ENCODE results near the gene MEAK7. TPM values are rescaled to one million over a fixed set of nuclear protein-coding genes. Genes with fewer than 3 reads are reported as not detected.

MEAK7 gene
- total RNA-seq, 1 donor from 2014 or later, result 18.4 TPM

DNA sequence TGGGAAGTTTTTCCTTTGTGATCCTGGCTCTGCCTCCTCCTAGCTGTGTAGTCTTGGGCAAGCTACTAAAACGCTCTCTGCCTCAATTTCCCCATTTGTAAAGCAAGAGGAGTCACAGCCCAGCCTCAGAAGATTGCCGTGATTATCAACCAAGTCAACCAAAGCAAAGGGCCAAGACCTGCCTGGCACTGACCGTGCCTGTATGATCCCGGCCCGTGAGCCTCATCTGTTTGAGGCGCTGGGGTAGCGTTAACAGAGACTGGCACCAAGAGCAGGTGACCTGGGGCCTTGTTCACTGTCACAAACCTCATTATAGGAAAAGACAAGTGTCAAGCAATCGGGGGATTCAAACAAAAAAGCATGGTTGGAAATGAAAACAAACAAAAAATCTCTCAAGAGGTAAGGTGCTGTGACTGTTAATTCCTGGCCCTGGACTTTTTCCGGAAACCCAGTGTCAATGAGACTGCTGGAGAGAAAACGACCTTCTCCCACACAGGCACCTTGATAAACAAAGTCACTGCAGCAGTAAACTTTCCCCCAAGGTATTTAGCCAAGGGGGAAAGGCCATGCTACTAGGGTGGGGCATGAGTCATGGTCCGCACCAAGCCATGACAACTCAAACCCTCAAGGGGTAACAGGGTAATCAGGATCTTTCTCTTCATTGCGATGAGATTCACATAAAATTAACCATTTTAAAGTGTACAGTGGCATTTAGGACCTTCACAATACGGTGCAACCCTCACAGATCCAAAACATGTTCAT, 5.4 kb downstream of the MEAK7 start:
- peaks cover 41% of the 10 kb centered on the region for H3K36me3 Mint-ChIP-seq
- no peak for DNase-seq (ENCODE audit: low spot score)

DNA sequence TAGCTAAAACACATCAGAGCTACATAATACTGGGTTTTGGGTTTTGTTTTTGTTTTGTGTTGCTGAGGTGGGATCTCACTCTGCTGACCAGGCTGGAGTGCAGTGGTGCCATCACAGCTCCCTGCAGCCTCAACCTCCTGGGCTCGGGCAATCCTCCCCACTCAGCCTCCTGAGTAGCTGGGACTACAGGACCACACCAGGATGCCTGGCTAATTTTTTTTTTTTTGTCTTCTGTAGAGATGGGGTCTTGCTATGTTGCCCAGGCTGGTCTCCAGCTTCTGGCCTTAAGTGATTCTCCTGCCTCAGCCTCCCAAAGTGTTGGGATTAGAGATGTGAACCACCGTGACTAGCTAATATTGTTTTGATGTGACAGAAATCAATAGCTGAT, 6.2 kb downstream of the MEAK7 start:
- H3K27me3 ChIP-seq, result no peaks in the 10 kb centered on the region
- peaks cover 47% of the 10 kb centered on the region for H3K36me3 Mint-ChIP-seq
- TF ChIP-seq EZH2phosphoT487 (IDR thresholded peaks at IDR 0.05) (no peak), EZH2 (IDR thresholded peaks at IDR 0.05) (no peak)
- no peak overlapping the region for H3K4me3 ChIP-seq
- H3K9me3 ChIP-seq (ENCODE audit: low read depth), result peaks cover 6% of the 10 kb centered on the region
- no peak overlapping the region for H3K27ac ChIP-seq
- H3K4me1 ChIP-seq, result no peaks in the 10 kb centered on the region
- no peak overlapping the region for H3K4me3 Mint-ChIP-seq
- H3K36me3 ChIP-seq, result peaks cover 16% of the 10 kb centered on the region
- H3K9ac ChIP-seq, result no peak overlapping the region
- no peak for DNase-seq (ENCODE audit: low spot score)
- no peak overlapping the region for H2AFZ ChIP-seq (replicated peaks)
- H3F3A ChIP-seq (ENCODE audit: low read depth), result no peaks in the 10 kb centered on the region
- no peaks in the 10 kb centered on the region for H4K20me1 ChIP-seq (ENCODE audit: low read depth)
- H3K27ac Mint-ChIP-seq, result no peak overlapping the region
- no peaks in the 10 kb centered on the region for H3K79me2 ChIP-seq (ENCODE audit: low read depth)
- H3K4me2 ChIP-seq, result no peak overlapping the region
- peaks cover 3% of the 10 kb centered on the region for H3K4me1 Mint-ChIP-seq
- peaks cover 15% of the 10 kb centered on the region for H3K9me3 Mint-ChIP-seq
- H3K27me3 Mint-ChIP-seq (ENCODE audit: insufficient read depth, low read depth), result peaks cover 5% of the 10 kb centered on the region

More for the DNA sequence above, 5.4 kb downstream of the MEAK7 start:
- TF ChIP-seq EZH2 (IDR thresholded peaks at IDR 0.05), result no peak
- TF ChIP-seq, protein P1, sequence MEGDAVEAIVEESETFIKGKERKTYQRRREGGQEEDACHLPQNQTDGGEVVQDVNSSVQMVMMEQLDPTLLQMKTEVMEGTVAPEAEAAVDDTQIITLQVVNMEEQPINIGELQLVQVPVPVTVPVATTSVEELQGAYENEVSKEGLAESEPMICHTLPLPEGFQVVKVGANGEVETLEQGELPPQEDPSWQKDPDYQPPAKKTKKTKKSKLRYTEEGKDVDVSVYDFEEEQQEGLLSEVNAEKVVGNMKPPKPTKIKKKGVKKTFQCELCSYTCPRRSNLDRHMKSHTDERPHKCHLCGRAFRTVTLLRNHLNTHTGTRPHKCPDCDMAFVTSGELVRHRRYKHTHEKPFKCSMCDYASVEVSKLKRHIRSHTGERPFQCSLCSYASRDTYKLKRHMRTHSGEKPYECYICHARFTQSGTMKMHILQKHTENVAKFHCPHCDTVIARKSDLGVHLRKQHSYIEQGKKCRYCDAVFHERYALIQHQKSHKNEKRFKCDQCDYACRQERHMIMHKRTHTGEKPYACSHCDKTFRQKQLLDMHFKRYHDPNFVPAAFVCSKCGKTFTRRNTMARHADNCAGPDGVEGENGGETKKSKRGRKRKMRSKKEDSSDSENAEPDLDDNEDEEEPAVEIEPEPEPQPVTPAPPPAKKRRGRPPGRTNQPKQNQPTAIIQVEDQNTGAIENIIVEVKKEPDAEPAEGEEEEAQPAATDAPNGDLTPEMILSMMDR (IDR thresholded peaks at IDR 0.05), result no peak
- TF ChIP-seq EZH2phosphoT487 (IDR thresholded peaks at IDR 0.05), result no peak
- Mint-ChIP-seq H3K27ac (no peak overlapping the region), H3K9me3 (peaks cover 11% of the 10 kb centered on the region), H3K4me1 (peaks cover 11% of the 10 kb centered on the region), H3K4me3 (no peak overlapping the region), H3K27me3 (ENCODE audit: insufficient read depth, low read depth) (peaks cover 5% of the 10 kb centered on the region)
- H4K20me1 ChIP-seq (ENCODE audit: low read depth), result no peaks in the 10 kb centered on the region
- no peak overlapping the region for H3K9ac ChIP-seq
- peaks cover 8% of the 10 kb centered on the region for H3K36me3 ChIP-seq
- no peaks in the 10 kb centered on the region for H3K27me3 ChIP-seq
- H3K4me1 ChIP-seq, result no peaks in the 10 kb centered on the region
- no peaks in the 10 kb centered on the region for H3K9me3 ChIP-seq (ENCODE audit: low read depth)
- no peak overlapping the region for H2AFZ ChIP-seq (replicated peaks)
- no peaks in the 10 kb centered on the region for H3F3A ChIP-seq (ENCODE audit: low read depth)
- H3K4me2 ChIP-seq, result no peak overlapping the region
- peaks cover 3% of the 10 kb centered on the region for H3K79me2 ChIP-seq (ENCODE audit: low read depth)
- no peak overlapping the region for H3K27ac ChIP-seq
- no peak overlapping the region for H3K4me3 ChIP-seq

DNA sequence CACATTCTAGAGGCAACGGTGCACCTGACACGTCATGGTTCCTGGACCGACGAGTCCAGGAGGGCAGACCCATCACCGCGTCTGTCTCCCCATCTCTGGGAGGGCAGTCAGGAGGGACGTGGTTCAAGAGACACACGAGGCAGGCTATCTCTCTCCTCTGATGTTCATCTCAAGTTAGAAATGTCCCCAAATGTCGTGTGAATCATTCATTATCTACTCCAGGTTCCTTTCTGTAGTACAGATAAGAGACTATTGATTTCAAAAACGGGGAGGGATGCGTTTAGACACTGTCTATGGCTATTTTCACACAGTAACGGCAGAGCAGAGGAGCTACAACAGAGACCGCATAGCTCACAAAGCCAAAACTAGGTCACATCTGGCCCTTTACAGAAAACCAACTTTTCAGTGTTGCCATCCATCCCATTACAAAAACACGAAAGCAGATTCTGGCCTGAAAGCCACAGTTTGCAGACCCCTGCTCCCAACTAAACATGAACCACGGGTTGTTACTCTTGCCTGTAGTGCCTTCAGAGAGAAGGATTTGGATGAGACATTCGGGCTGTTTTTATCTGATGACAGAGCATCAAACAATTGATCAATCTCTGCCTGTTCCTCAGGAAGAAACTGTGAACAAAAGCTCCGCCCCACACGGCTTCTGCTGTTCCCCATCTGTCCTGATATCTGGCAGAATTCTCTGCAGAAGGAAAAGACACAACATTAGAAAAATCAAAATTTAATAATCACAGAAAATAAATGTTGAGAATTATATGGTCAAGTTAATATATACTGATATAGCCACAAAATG, 6.8 kb downstream of the MEAK7 start:
- no peak for DNase-seq (ENCODE audit: low spot score)
- Histone ChIP-seq H3K4me2 (no peak overlapping the region), H3K79me2 (ENCODE audit: low read depth) (no peaks in the 10 kb centered on the region), H3F3A (ENCODE audit: low read depth) (no peaks in the 10 kb centered on the region), H4K20me1 (ENCODE audit: low read depth) (no peaks in the 10 kb centered on the region), H2AFZ (replicated peaks) (no peak overlapping the region), H3K27me3 (no peaks in the 10 kb centered on the region), H3K9ac (no peak overlapping the region), H3K4me3 (no peak overlapping the region), H3K4me1 (no peaks in the 10 kb centered on the region), H3K36me3 (peaks cover 22% of the 10 kb centered on the region), H3K27ac (no peak overlapping the region), H3K9me3 (ENCODE audit: low read depth) (peaks cover 12% of the 10 kb centered on the region)
- peaks cover 5% of the 10 kb centered on the region for H3K27me3 Mint-ChIP-seq (ENCODE audit: insufficient read depth, low read depth)
- H3K27ac Mint-ChIP-seq, result no peak overlapping the region
- H3K4me1 Mint-ChIP-seq, result peaks cover 2% of the 10 kb centered on the region
- TF ChIP-seq, protein P1 (IDR thresholded peaks at IDR 0.05), result no peak
- TF ChIP-seq EZH2phosphoT487 (IDR thresholded peaks at IDR 0.05) (no peak), EZH2 (IDR thresholded peaks at IDR 0.05) (no peak)
- H3K9me3 Mint-ChIP-seq, result peaks cover 20% of the 10 kb centered on the region
- H3K36me3 Mint-ChIP-seq, result peaks cover 51% of the 10 kb centered on the region
- H3K4me3 Mint-ChIP-seq, result no peak overlapping the region

All from neural progenitor cell (in vitro differentiated cells).